Stomach smooth muscle (tissue), 2 donors: Measurements from ENCODE around the gene FARP1.

Experiments
- H3K27ac ChIP-seq: one replicate; pipeline ENCODE4 v1.7.0; 2013; ENCODE audit warnings: mild to moderate bottlenecking, low read length, inconsistent platforms
- H3K27me3 ChIP-seq, 2 donors: one replicate each; pipeline ENCODE4 v1.7.0; 2013; ENCODE audit warnings: low read length in 2 of 2; ENCODE audit not compliant: insufficient read depth in 2 of 2, control insufficient read depth in 1 of 2
- H3K36me3 ChIP-seq, 2 donors: one replicate each; pipeline ENCODE4 v1.7.0; 2013; ENCODE audit warnings: low read length in 2 of 2; ENCODE audit not compliant: control insufficient read depth in 2 of 2, insufficient read depth in 2 of 2
- H3K4me1 ChIP-seq: one replicate; pipeline ENCODE4 v1.7.0; 2013; ENCODE audit warnings: low read length; ENCODE audit not compliant: control insufficient read depth, insufficient read depth
- H3K4me3 ChIP-seq, 2 donors: one replicate each; pipeline ENCODE4 v1.7.0; 2013; ENCODE audit warnings: low read length in 2 of 2
- H3K9ac ChIP-seq, 2 donors: one replicate each; pipeline ENCODE4 v1.7.0; 2013; ENCODE audit warnings: low read length in 2 of 2, mild to moderate bottlenecking in 1 of 2
- H3K9me3 ChIP-seq, 2 donors: one replicate each; pipeline ENCODE4 v1.7.0; 2013; ENCODE audit warnings: low read length in 2 of 2; ENCODE audit not compliant: control insufficient read depth in 2 of 2
- donor health status: healthy.
- donor health status: Pancreatic carcinoma.

Gene FARP1

DNA sequence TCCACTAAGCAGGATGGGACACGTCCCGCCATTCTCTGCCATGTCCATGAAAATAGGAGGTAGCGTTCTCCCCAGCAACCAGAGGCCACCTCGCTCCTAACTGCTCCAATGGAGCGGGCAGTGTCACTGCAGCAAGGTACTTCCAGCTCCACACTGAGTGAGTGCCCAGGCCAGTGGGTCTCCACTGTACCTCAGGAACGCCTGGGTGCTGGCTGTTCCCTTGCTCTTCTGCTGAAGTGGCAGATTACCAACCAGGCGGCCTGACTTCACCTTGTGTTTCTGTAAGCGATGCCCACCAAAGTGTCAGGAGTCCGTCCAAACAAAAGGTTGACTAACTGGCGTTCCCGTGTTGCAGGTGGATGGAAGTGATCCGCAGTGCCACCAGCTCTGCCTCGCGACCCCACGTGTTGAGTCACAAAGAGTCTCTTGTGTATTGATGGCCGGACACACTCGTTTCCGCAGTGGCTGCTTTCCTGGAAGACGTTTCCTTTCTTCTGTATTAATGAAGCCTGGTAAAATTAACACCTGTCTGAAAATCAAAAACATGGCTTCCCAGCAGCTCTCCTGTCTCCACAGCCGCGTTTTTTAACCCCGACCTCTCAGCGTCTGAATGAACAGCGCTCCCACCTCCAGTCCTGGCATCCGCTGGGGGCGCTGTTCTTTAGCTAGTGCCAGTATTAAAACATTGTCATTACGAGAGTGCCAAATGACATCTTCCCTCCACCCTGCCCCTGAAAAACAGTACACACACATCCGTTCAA is 305.2 kb downstream of the FARP1 start:
- Histone ChIP-seq H3K27me3 (no peaks in the 10 kb centered on the region), H3K36me3 (peaks cover 11 to 37% of the 10 kb centered on the region in 2 donors), H3K9ac (no peak overlapping the region), H3K4me3 (no peak overlapping the region), H3K4me1 (peaks cover 37% of the 10 kb centered on the region), H3K9me3 (no peaks in the 10 kb centered on the region), H3K27ac (no peak overlapping the region)

GRCh38 chr13:98448642-98448928 is 305.7 kb downstream of the FARP1 start:
- no peaks in the 10 kb centered on the region for H3K27me3 ChIP-seq
- no peak overlapping the region for H3K27ac ChIP-seq

DNA sequence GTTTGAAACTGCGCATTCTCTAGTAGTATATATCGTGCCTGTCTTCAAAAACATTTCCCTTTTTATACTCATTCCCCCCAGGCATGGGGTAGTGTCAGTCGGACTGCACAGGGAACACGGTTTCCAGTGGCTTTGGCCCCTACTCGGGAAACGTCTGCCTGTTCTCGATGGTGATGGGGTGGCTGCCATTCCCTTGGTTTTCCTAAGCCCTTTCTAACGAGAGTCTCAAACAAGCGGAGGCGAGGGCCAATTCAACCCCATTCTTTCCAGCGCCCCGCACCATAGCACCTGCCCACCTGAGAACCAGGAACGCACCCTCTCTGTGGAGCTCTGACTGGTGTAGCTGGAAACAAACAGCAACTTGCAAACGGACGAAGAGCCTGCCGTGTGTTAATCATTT is 306.4 kb downstream of the FARP1 start:
- H3K9ac ChIP-seq, result peak overlapping the region in 1 of 2 donors; percentile 48
- peaks cover 11 to 37% of the 10 kb centered on the region in 2 donors for H3K36me3 ChIP-seq
- peaks cover 41% of the 10 kb centered on the region for H3K4me1 ChIP-seq
- H3K27ac ChIP-seq, result no peak overlapping the region
- no peak overlapping the region for H3K4me3 ChIP-seq
- no peaks in the 10 kb centered on the region for H3K9me3 ChIP-seq
- no peaks in the 10 kb centered on the region for H3K27me3 ChIP-seq

More at GRCh38 chr13:98448642-98448928, 305.7 kb downstream of the FARP1 start:
- H3K36me3 ChIP-seq, result peaks cover 11 to 37% of the 10 kb centered on the region in 2 donors
- H3K9me3 ChIP-seq, result no peaks in the 10 kb centered on the region
- H3K4me1 ChIP-seq, result peaks cover 37% of the 10 kb centered on the region
- no peak overlapping the region for H3K4me3 ChIP-seq
- no peak overlapping the region for H3K9ac ChIP-seq

DNA sequence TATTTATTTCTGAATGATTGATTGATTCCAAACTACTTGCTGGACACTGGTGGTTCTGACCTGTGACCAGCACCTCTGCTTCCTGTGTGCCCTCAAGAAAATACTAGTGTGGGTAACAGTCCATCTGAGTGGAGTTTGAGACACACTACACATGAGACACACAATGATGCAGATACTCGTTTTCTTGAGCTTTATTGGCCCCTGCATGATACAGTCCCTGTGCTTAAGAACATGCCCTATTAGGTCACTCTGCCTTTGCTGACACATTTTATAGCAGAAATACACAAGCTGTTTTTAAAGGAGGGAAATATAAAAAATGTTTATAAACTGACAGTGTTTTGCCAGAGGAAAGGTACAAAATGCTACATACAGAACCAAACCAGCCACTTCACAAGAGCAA is 307.1 kb downstream of the FARP1 start:
- Histone ChIP-seq H3K9ac (peak overlapping the region in 1 of 2 donors; percentile 48), H3K4me1 (peaks cover 46% of the 10 kb centered on the region), H3K27me3 (no peaks in the 10 kb centered on the region), H3K27ac (peak overlapping the region; percentile 66), H3K9me3 (no peaks in the 10 kb centered on the region), H3K4me3 (no peak overlapping the region), H3K36me3 (peaks cover 11 to 37% of the 10 kb centered on the region in 2 donors)

GRCh38 chr13:98450539-98451111 is 307.7 kb downstream of the FARP1 start:
- peaks cover 41% of the 10 kb centered on the region for H3K4me1 ChIP-seq
- peaks cover 11 to 37% of the 10 kb centered on the region in 2 donors for H3K36me3 ChIP-seq
- H3K9ac ChIP-seq, result peak overlapping the region; percentile 36 to 48

GRCh38 chr13:98451676-98452470 is 309.0 kb downstream of the FARP1 start:
- Histone ChIP-seq H3K27me3 (no peaks in the 10 kb centered on the region), H3K9me3 (no peaks in the 10 kb centered on the region), H3K4me1 (peaks cover 42% of the 10 kb centered on the region), H3K36me3 (peaks cover 12 to 38% of the 10 kb centered on the region in 2 donors), H3K4me3 (peak overlapping the region in 1 of 2 donors; percentile 17), H3K9ac (peak overlapping the region; percentile 2 to 48), H3K27ac (peak overlapping the region; percentile 66)

More at GRCh38 chr13:98450539-98451111, 307.7 kb downstream of the FARP1 start:
- H3K27ac ChIP-seq, result peak overlapping the region; percentile 66
- no peaks in the 10 kb centered on the region for H3K9me3 ChIP-seq
- no peak overlapping the region for H3K4me3 ChIP-seq
- H3K27me3 ChIP-seq, result no peaks in the 10 kb centered on the region

DNA sequence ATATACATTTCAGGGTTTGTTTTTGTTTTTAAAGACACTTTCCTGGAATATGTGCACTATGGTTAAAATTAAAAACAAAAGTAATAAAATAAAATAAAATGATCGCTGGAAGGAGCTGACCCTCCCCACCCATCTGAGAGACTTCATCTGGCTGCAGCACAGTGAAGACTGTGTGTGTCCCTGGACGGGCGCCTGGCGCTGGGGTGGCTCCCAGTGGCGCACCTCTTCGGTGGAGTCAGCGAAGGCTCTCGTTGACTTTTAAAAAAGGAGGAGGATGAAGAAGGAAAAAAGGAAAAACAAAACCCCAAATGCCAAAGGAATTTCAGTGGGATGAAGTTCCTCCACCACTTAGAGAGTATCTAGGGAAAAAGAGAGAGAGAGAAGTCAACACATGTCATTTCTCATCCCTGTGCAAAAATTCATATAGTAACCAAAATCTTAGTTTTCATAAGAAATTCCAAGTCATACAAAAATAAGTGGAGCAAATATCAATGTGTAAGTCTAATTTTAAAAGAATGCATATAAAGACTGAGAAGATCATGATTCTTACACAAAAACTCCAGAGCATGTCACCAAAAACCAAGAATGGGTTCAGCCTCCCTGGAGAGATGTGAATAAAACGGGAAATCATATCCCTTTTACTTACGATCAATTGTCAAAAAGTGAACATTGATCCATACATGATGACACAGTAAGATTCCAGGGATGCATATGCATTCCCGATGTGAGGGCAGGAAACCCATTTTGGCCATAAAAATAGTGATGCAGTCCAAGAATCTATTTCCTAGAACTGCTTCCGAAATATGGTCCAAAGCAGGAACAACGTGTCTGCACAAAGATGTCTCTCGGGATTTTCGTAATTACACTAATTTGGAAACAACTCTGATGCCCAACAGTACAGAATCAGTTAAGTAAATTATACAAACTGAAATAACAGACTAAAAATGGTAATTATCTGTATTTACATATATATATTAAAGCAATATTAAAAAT is 310.3 kb downstream of the FARP1 start:
- Histone ChIP-seq H3K36me3 (peaks cover 10 to 33% of the 10 kb centered on the region in 2 donors), H3K4me1 (peaks cover 42% of the 10 kb centered on the region), H3K4me3 (no peak overlapping the region), H3K27me3 (no peaks in the 10 kb centered on the region), H3K27ac (no peak overlapping the region), H3K9ac (no peak overlapping the region), H3K9me3 (no peaks in the 10 kb centered on the region)

GRCh38 chr13:98454389-98454881 is 311.5 kb downstream of the FARP1 start:
- H3K4me1 ChIP-seq, result peaks cover 39% of the 10 kb centered on the region

GRCh38 chr13:98456413-98456845 is 313.5 kb downstream of the FARP1 start:
- Histone ChIP-seq H3K4me3 (no peak overlapping the region), H3K9me3 (no peaks in the 10 kb centered on the region), H3K9ac (no peak overlapping the region), H3K27me3 (no peaks in the 10 kb centered on the region), H3K27ac (no peak overlapping the region), H3K36me3 (peaks cover 24 to 36% of the 10 kb centered on the region in 2 donors), H3K4me1 (peaks cover 19% of the 10 kb centered on the region)

More at GRCh38 chr13:98454389-98454881, 311.5 kb downstream of the FARP1 start:
- Histone ChIP-seq H3K9me3 (no peaks in the 10 kb centered on the region), H3K4me3 (peak overlapping the region in 1 of 2 donors; percentile 47), H3K27ac (peak overlapping the region; percentile 64), H3K27me3 (no peaks in the 10 kb centered on the region), H3K36me3 (peaks cover 18 to 28% of the 10 kb centered on the region in 2 donors), H3K9ac (peak overlapping the region in 1 of 2 donors; percentile 21)
